Astrocyte of the spinal cord (primary cell): Measurements from ENCODE around the gene CRY2.
"Not testable (repeated sequence)": the region's sequence is repeated elsewhere in the genome, so short reads cannot be mapped to it uniquely, and the experiment has no call there.

Experiments
- DNase-seq: peaks from one replicate; pipeline ENCODE4 v3.0.0; 2011; ENCODE audit warnings: low read depth, low spot score
- H3K4me3 ChIP-seq: 2 replicates; pipeline ENCODE4 v1.5.1; 2011; ENCODE audit warnings: low read depth, mild to moderate bottlenecking, low read length, moderate library complexity
- CTCF ChIP-seq: IDR thresholded peaks from 2 replicates; pipeline ENCODE4 v1.5.1; 2012; ENCODE audit warnings: low read depth, mild to moderate bottlenecking, low read length, inconsistent platforms
- in situ Hi-C: cut with HindIII; loops from 2 replicates; pipeline ENCODE4 v1.10.0; 2017; ENCODE audit warnings: low sequenced_read_pairs

CRY2 gene

GRCh38 chr11:45899086-45899447, 51.8 kb downstream of the CRY2 start:
- no peak for DNase-seq
- no peak for TF ChIP-seq CTCF
- H3K4me3 ChIP-seq = no peak overlapping the region
- in situ Hi-C loops = no loop called here

- peak overlapping the region; percentile 41 for H3K4me3 ChIP-seq
- peak; percentile 93 for DNase-seq
- in situ Hi-C loops = no loop called here
- no peak for TF ChIP-seq CTCF
Measured at GRCh38 chr11:45899448-45900174, 52.3 kb downstream of the CRY2 start.

GRCh38 chr11:45900175-45900800, 53.0 kb downstream of the CRY2 start:
- in situ Hi-C loops, DNase-seq: not testable (repeated sequence)
- H3K4me3 ChIP-seq = peak overlapping the region; percentile 41

GRCh38 chr11:45900916-45901617, 53.8 kb downstream of the CRY2 start:
- H3K4me3 ChIP-seq = peak overlapping the region; percentile 41
- TF ChIP-seq CTCF = no peak
- in situ Hi-C loops = no loop called here
- no peak for DNase-seq

- DNase-seq = no peak
- in situ Hi-C loops = no loop called here
- no peak for TF ChIP-seq CTCF
- no peak overlapping the region for H3K4me3 ChIP-seq
Measured at GRCh38 chr11:45901626-45902025, 54.4 kb downstream of the CRY2 start.

GRCh38 chr11:45902452-45903380, 55.4 kb downstream of the CRY2 start:
- TF ChIP-seq CTCF = no peak
- H3K4me3 ChIP-seq = no peak overlapping the region
- in situ Hi-C loops = no loop called here
- no peak for DNase-seq
